ENCODE measurements around the gene AP4M1. TPM values are rescaled to one million over a fixed set of nuclear protein-coding genes. Genes with fewer than 3 reads are reported as not detected.

The AP4M1 gene
- total RNA-seq, 1 experiment from 2014 or later, result 68.9 TPM

GRCh38 chr7:100157334-100158228, 56.1 kb downstream of the AP4M1 start:
- DNase-seq (ENCODE audit: low read depth), result peak; percentile 54

Other genes starting within 250 kb of the AP4M1 start
- gene OR2AE1, start 224.6 kb upstream of the AP4M1 start, total RNA-seq (2014; rRNA removed; shearing (Covaris generic)), result not detected in 2 replicates
- gene TRIM4, start 182.1 kb upstream of the AP4M1 start, total RNA-seq (2014; rRNA removed; shearing (Covaris generic)), result 21.0 and 24.6 TPM in 2 replicates
- not detected in 2 replicates for gene GJC3, start 172.0 kb upstream of the AP4M1 start, total RNA-seq (2014; rRNA removed; shearing (Covaris generic))
- 0.29 and 0.74 TPM in 2 replicates for gene AZGP1, start 125.6 kb upstream of the AP4M1 start, total RNA-seq (2014; rRNA removed; shearing (Covaris generic))
- gene ZKSCAN1, start 86.0 kb upstream of the AP4M1 start, total RNA-seq (2014; rRNA removed; shearing (Covaris generic)), result 13.9 and 14.2 TPM in 2 replicates
- gene ZSCAN21, start 51.9 kb upstream of the AP4M1 start, total RNA-seq (2014; rRNA removed; shearing (Covaris generic)), result 14.1 and 20.3 TPM in 2 replicates
- 61.4 and 103 TPM in 2 replicates for gene ZNF3, start 19.9 kb upstream of the AP4M1 start, total RNA-seq (2014; rRNA removed; shearing (Covaris generic))
- gene COPS6, start 12.7 kb upstream of the AP4M1 start, total RNA-seq (2014; rRNA removed; shearing (Covaris generic)), result 87.6 and 127 TPM in 2 replicates
- gene MCM7, start 246 bp upstream of the AP4M1 start, total RNA-seq (2014; rRNA removed; shearing (Covaris generic)), result 469 and 539 TPM in 2 replicates
- 47.3 and 58.6 TPM in 2 replicates for gene TAF6, start 17.7 kb downstream of the AP4M1 start, total RNA-seq (2014; rRNA removed; shearing (Covaris generic))
- 11.8 and 16.0 TPM in 2 replicates for gene CNPY4, start 18.0 kb downstream of the AP4M1 start, total RNA-seq (2014; rRNA removed; shearing (Covaris generic))
- gene MBLAC1, start 25.3 kb downstream of the AP4M1 start, total RNA-seq (2014; rRNA removed; shearing (Covaris generic)), result 6.3 and 8.1 TPM in 2 replicates
- 225 and 232 TPM in 2 replicates for gene LAMTOR4, start 47.3 kb downstream of the AP4M1 start, total RNA-seq (2014; rRNA removed; shearing (Covaris generic))
- 9.0 and 15.5 TPM in 2 replicates for gene TRAPPC14, start 57.1 kb downstream of the AP4M1 start, total RNA-seq (2014; rRNA removed; shearing (Covaris generic))
- gene GAL3ST4, start 67.0 kb downstream of the AP4M1 start, total RNA-seq (2014; rRNA removed; shearing (Covaris generic)), result 0.29 and 0.65 TPM in 2 replicates
- 10.9 and 16.7 TPM in 2 replicates for gene GPC2, start 75.7 kb downstream of the AP4M1 start, total RNA-seq (2014; rRNA removed; shearing (Covaris generic))
- 0.77 and 1.3 TPM in 2 replicates for gene STAG3, start 76.3 kb downstream of the AP4M1 start, total RNA-seq (2014; rRNA removed; shearing (Covaris generic))
- gene PVRIG, start 118.3 kb downstream of the AP4M1 start, total RNA-seq (2014; rRNA removed; shearing (Covaris generic)), result not detected in 2 replicates
- gene SPDYE3, start 206.1 kb downstream of the AP4M1 start, total RNA-seq (2014; rRNA removed; shearing (Covaris generic)), result not detected in 2 replicates